A549 (cell line): ENCODE data around the gene ADAMTSL3. TPM values are rescaled to one million over a fixed set of nuclear protein-coding genes. Genes with fewer than 3 reads are reported as not detected.

ENCODE experiments used
- ATAC-seq, 2 experiments: fragments of 200-7000 bp in 1 of 2; fragments of >200 bp in 1 of 2; cut with Nextera tagmentation in 1 of 2; cut with Tn5 transposase in 1 of 2; 3 replicates each; pipeline versions ENCODE4 v1.8.0 to v1.9.1; 2018 to 2020; ENCODE audit warnings: mild to moderate bottlenecking in 1 of 2, moderate library complexity in 1 of 2
- CTCF ChIA-PET: fragments of 300-600 bp; sonication (Branson Sonifier 250); formaldehyde crosslinking; extraction: SDS; loops from one replicate; lab custom pipeline; 2021; ENCODE audit warnings: antibody characterized with exemption, inconsistent platforms; lab: Yijun Ruan, JAX
- POLR2A ChIA-PET: fragments of 350-600 bp; formaldehyde crosslinking; extraction: SDS; loops from one replicate; lab custom pipeline; 2021; ENCODE audit warnings: antibody characterized with exemption, inconsistent platforms; lab: Yijun Ruan, JAX
- DNase-seq, 2 experiments: peaks; one replicate each; pipeline versions ENCODE4 v3.0.0 to v3.0.0-alpha.2; 2011 to 2016; ENCODE audit warnings: low read depth in 1 of 2, low spot score in 1 of 2
- FAIRE-seq: peaks from 2 replicates; lab custom pipeline; 2011; peaks lifted over from hg19 to GRCh38; lab: Jason Lieb, UNC
- H3K27ac ChIP-seq, 2 experiments: fragments of >200 bp; sonication (Bioruptor Twin); formaldehyde crosslinking; 3 replicates each; pipeline ENCODE4 v1.5.1; 2016 to 2017
- H3K4me1 ChIP-seq: fragments of >200 bp; sonication (Bioruptor Twin); formaldehyde crosslinking; 3 replicates; pipeline ENCODE4 v1.6.1; 2016
- H3K4me2 ChIP-seq: fragments of >200 bp; sonication (Bioruptor Twin); formaldehyde crosslinking; 3 replicates; pipeline ENCODE4 v1.6.1; 2016
- H3K4me3 ChIP-seq: fragments of >200 bp; sonication (Bioruptor Twin); formaldehyde crosslinking; 3 replicates; pipeline ENCODE4 v1.5.1; 2016
- H3K9me3 ChIP-seq: fragments of >200 bp; sonication (Bioruptor Twin); formaldehyde crosslinking; 3 replicates; pipeline ENCODE4 v1.6.1; 2016
- CBX2 ChIP-seq: fragments of 200-600 bp; sonication (generic); IDR thresholded peaks from 2 replicates; pipeline ENCODE4 v1.6.1; 2016; ENCODE audit warnings: low read depth, mild to moderate bottlenecking, borderline replicate concordance
- CBX8 ChIP-seq: fragments of 200-600 bp; sonication (generic); IDR thresholded peaks from 2 replicates; pipeline ENCODE4 v1.6.1; 2016
- EHMT2 ChIP-seq: fragments of 200-600 bp; sonication (generic); IDR thresholded peaks from 2 replicates; pipeline ENCODE4 v1.6.1; 2016; ENCODE audit warnings: antibody characterized with exemption, low read depth, mild to moderate bottlenecking, moderate library complexity
- ELK1 ChIP-seq: fragments of 150-350 bp; IDR thresholded peaks from 2 replicates; pipeline ENCODE4 v1.6.1; 2014; ENCODE audit warnings: low read depth, mild to moderate bottlenecking, low read length
- EP300 ChIP-seq, 2 experiments: fragments of >200 bp; sonication (Bioruptor Twin); formaldehyde crosslinking; IDR thresholded peaks; 2 replicates in 1 of 2; 3 replicates in 1 of 2; pipeline ENCODE4 v1.6.1; 2016 to 2017
- ESRRA ChIP-seq: fragments of 150-350 bp; IDR thresholded peaks from 2 replicates; pipeline ENCODE4 v1.6.1; 2014; ENCODE audit warnings: mild to moderate bottlenecking, low read length, borderline replicate concordance
- FOSB ChIP-seq: fragments of 250-450 bp; sonication (Bioruptor Pico); IDR thresholded peaks from 2 replicates; pipeline ENCODE4 v1.5.0; 2020; ENCODE audit warnings: mild to moderate bottlenecking, moderate library complexity
- HES2 ChIP-seq: fragments of >200 bp; sonication (Bioruptor Twin); formaldehyde crosslinking; IDR thresholded peaks from 2 replicates; pipeline ENCODE4 v1.6.1; 2016
- JUNB ChIP-seq: fragments of >200 bp; sonication (Bioruptor Twin); formaldehyde crosslinking; IDR thresholded peaks from 2 replicates; pipeline ENCODE4 v1.6.1; 2016
- NR3C1 ChIP-seq: fragments of >200 bp; sonication (Bioruptor Twin); formaldehyde crosslinking; IDR thresholded peaks from 3 replicates; pipeline ENCODE4 v1.6.1; 2017
- PBX3 ChIP-seq: IDR thresholded peaks from 2 replicates; pipeline ENCODE4 v1.6.1; 2012
- PHF8 ChIP-seq: fragments of 200-600 bp; sonication (generic); IDR thresholded peaks from 2 replicates; pipeline ENCODE4 v1.6.1; 2016; ENCODE audit warnings: low read depth, mild to moderate bottlenecking, antibody characterized with exemption, moderate library complexity, borderline replicate concordance
- POLR2A ChIP-seq: IDR thresholded peaks from 2 replicates; pipeline ENCODE4 v1.6.1; 2012; ENCODE audit warnings: mild to moderate bottlenecking, low read length
- RCOR1 ChIP-seq: fragments of 150-350 bp; IDR thresholded peaks from 2 replicates; pipeline ENCODE4 v1.6.1; 2014; ENCODE audit warnings: antibody characterized with exemption, low read length, low read depth
- REST ChIP-seq: fragments of 200-600 bp; sonication (generic); IDR thresholded peaks from 2 replicates; pipeline ENCODE4 v1.6.1; 2016; ENCODE audit warnings: antibody characterized with exemption, mild to moderate bottlenecking, moderate library complexity
- WGBS: methylation state at CpG from one replicate; pipeline ENCODE4 v1.1.6; 2017; ENCODE audit errors: missing lambda C conversion rate; 5-methylcytosine and 5-hydroxymethylcytosine counted together
- polyA plus RNA-seq, 4 experiments: library from polyadenylated mRNA; depleted of rRNA in 3 of 4; stranded (reverse); fragments of >200 nt; fragmentation: RNase III in 1 of 4; extraction: RNeasy Plus Mini Kit Qiagen cat#74134 plus additional on column Dnase treatment in 1 of 4; gene quantifications; 2 replicates in 3 of 4; 3 replicates in 1 of 4; pipeline ENCODE4 v1.2.3, GENCODE V29; 2011 to 2017
- TF ChIP-seq, protein P1 (sequence below): IDR thresholded peaks from 2 replicates; pipeline ENCODE4 v1.6.1; 2012
- TF ChIP-seq, protein P2 (sequence below): fragments of 450-650 bp; IDR thresholded peaks from 2 replicates; pipeline ENCODE4 v1.6.1; 2014; ENCODE audit warnings: antibody characterized with exemption

The ADAMTSL3 gene
- polyA plus RNA-seq, 2 of the 4 experiments (the other 2 are of a cell fraction) = 0.22 to 0.25 TPM

- no peak for FAIRE-seq
- ChIA-PET POLR2A (no interaction called here), CTCF (interaction anchor here (1.1 kb wide), 1 partner anchor 199 kb away, joined by 3 read pairs; no protein-coding TSS in a partner anchor)
- WGBS = 18% methylated on average over 8 of the region's 8 CpGs
- no peak overlapping the region for H3K4me2 ChIP-seq
- no peak for DNase-seq
- ATAC-seq = no peak
- TF ChIP-seq CBX2 (no peak), REST (no peak), JUNB (no peak)
- H3K4me3 ChIP-seq = no peak overlapping the region
- no peaks in the 10 kb centered on the region for H3K4me1 ChIP-seq
- H3K9me3 ChIP-seq = no peaks in the 10 kb centered on the region
- H3K27ac ChIP-seq = no peak overlapping the region
Measured at GRCh38 chr15:83764201-83764838, 110.4 kb downstream of the ADAMTSL3 start.

- H3K4me2 ChIP-seq = no peak overlapping the region
- H3K9me3 ChIP-seq = no peaks in the 10 kb centered on the region
- 27% methylated on average over 6 of the region's 6 CpGs for WGBS
- H3K27ac ChIP-seq = no peak overlapping the region
- DNase-seq = no peak
- TF ChIP-seq, protein P1, sequence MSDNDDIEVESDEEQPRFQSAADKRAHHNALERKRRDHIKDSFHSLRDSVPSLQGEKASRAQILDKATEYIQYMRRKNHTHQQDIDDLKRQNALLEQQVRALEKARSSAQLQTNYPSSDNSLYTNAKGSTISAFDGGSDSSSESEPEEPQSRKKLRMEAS = no peak
- TF ChIP-seq ESRRA (no peak), PHF8 (no peak), EP300 (IDR thresholded peaks at IDR 0.05) (no peak), EHMT2 (no peak), PBX3 (no peak), RCOR1 (no peak), ELK1 (no peak), NR3C1 (no peak), CBX8 (no peak), FOSB (CRISPR knock-in tag) (no peak), POLR2A (no peak), HES2 (no peak)
- TF ChIP-seq, protein P2, sequence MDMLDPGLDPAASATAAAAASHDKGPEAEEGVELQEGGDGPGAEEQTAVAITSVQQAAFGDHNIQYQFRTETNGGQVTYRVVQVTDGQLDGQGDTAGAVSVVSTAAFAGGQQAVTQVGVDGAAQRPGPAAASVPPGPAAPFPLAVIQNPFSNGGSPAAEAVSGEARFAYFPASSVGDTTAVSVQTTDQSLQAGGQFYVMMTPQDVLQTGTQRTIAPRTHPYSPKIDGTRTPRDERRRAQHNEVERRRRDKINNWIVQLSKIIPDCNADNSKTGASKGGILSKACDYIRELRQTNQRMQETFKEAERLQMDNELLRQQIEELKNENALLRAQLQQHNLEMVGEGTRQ = no peak
- no peaks in the 10 kb centered on the region for H3K4me1 ChIP-seq
- CTCF ChIA-PET = no interaction called here
- POLR2A ChIA-PET = no interaction called here
- ATAC-seq = no peak
- no peak overlapping the region for H3K4me3 ChIP-seq
- no peak for FAIRE-seq
Measured at GRCh38 chr15:83766339-83766738, 112.4 kb downstream of the ADAMTSL3 start.
